Natural killer cell (primary cell): ENCODE data around the gene OLFM3. TPM values are rescaled to one million over a fixed set of nuclear protein-coding genes. Genes with fewer than 3 reads are reported as not detected.

Experiments
- ATAC-seq, 3 donors: fragments of 150-1000 bp in 2 of 3; fragments of 200-7000 bp in 1 of 3; cut with Tn5 transposase; 1 replicate in 1 of 3; 2 replicates in 2 of 3; pipeline ENCODE4 v1.10.0; 2021; ENCODE audit warnings: mild to moderate bottlenecking in 2 of 3, moderate library complexity in 2 of 3
- DNase-seq, 2 donors: peaks; one replicate each; pipeline versions ENCODE4 v3.0.0 to v3.0.0-alpha.2; 2013 to 2021; ENCODE audit warnings: mixed read lengths in 1 of 2
- H3K27ac ChIP-seq: one replicate; pipeline ENCODE4 v1.5.1; 2013; ENCODE audit warnings: mild to moderate bottlenecking, low read length
- H3K27me3 ChIP-seq: one replicate; pipeline ENCODE4 v1.6.1; 2013; ENCODE audit warnings: low read length; ENCODE audit not compliant: control insufficient read depth, insufficient read depth
- H3K36me3 ChIP-seq: one replicate; pipeline ENCODE4 v1.6.1; 2013; ENCODE audit warnings: low read length; ENCODE audit not compliant: control insufficient read depth, insufficient read depth
- H3K4me1 ChIP-seq: one replicate; pipeline ENCODE4 v1.6.1; 2013; ENCODE audit warnings: low read length; ENCODE audit not compliant: control insufficient read depth, insufficient read depth
- H3K4me3 ChIP-seq: one replicate; pipeline ENCODE4 v1.5.1; 2013; ENCODE audit warnings: low read length
- H3K9me3 ChIP-seq: one replicate; pipeline ENCODE4 v1.6.1; 2013; ENCODE audit warnings: low read length; ENCODE audit not compliant: control insufficient read depth, insufficient read depth
- H3K27ac Mint-ChIP-seq, 2 donors: one replicate each; pipeline ENCODE4 v1.8.0; 2022; ENCODE audit warnings: mild to moderate bottlenecking in 2 of 2, mixed read lengths in 2 of 2, moderate library complexity in 1 of 2
- H3K27me3 Mint-ChIP-seq, 2 donors: one replicate each; pipeline ENCODE4 v1.8.0; 2022; ENCODE audit warnings: low read depth in 2 of 2, mixed read lengths in 2 of 2
- H3K36me3 Mint-ChIP-seq: one replicate; pipeline ENCODE4 v1.8.0; 2022; ENCODE audit warnings: mixed read lengths
- H3K4me1 Mint-ChIP-seq, 2 donors: one replicate each; pipeline ENCODE4 v1.8.0; 2022; ENCODE audit warnings: mixed read lengths in 2 of 2
- H3K4me3 Mint-ChIP-seq: one replicate; pipeline ENCODE4 v1.8.0; 2022; ENCODE audit warnings: mild to moderate bottlenecking, moderate library complexity, mixed read lengths
- H3K9me3 Mint-ChIP-seq, 2 donors: one replicate each; pipeline ENCODE4 v1.8.0; 2022; ENCODE audit warnings: mixed read lengths in 2 of 2
- WGBS: methylation state at CpG from one replicate; pipeline ENCODE4 v1.1.7; 2013; ENCODE audit warnings: missing lambda C conversion rate; ENCODE audit not compliant: insufficient coverage; 5-methylcytosine and 5-hydroxymethylcytosine counted together
- intact Hi-C: fragments of 100-400 bp; cut with micrococcal nuclease; formaldehyde crosslinking; loops from one replicate; pipeline ENCODE4 v1.14.2; 2022
- total RNA-seq, 4 donors: library from RNA; stranded (reverse); fragments of 120-200 nt in 1 of 4; gene quantifications; one replicate each; pipeline versions ENCODE4 v1.2.3 to v1.2.4, GENCODE V29; 2013 to 2022
- TF ChIP-seq, protein P1 (sequence below): fragments of 200-600 bp; IDR thresholded peaks from one replicate; pipeline ENCODE4 v1.8.0; 2022; ENCODE audit warnings: antibody characterized with exemption

OLFM3 gene
- total RNA-seq, 3 donors from 2014 or later (not counting 1 experiment from before 2014, with no cell fraction given), result not detected

DNA sequence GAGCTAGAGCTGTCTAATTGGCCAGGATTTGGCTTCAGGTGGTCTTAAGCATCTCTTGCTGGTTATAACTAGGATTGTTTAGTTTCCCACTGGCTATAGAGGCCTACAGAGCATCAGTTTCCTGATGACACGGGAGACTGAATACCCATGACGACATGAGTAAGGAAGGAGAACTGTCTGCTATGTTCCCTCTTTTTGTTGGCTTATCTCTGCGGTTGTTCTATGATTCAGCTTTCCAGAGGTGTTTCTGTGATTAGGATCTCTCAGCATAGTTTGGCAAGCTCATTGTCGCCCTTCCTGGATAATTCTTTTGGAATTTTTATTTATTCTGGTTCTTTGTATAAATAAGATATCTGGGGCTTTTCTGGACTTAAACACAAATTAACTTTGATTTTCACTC lies 163.4 kb downstream of the OLFM3 start:
- Mint-ChIP-seq H3K4me1 (no peaks in the 10 kb centered on the region), H3K27me3 (no peaks in the 10 kb centered on the region), H3K27ac (no peak overlapping the region), H3K36me3 (no peaks in the 10 kb centered on the region), H3K9me3 (no peaks in the 10 kb centered on the region), H3K4me3 (no peak overlapping the region)
- H3K27ac ChIP-seq, result no peak overlapping the region
- H3K4me1 ChIP-seq, result no peaks in the 10 kb centered on the region
- no peaks in the 10 kb centered on the region for H3K27me3 ChIP-seq
- intact Hi-C loops, result no loop called here
- H3K36me3 ChIP-seq, result no peaks in the 10 kb centered on the region
- no peak for DNase-seq
- no peak overlapping the region for H3K4me3 ChIP-seq
- no peaks in the 10 kb centered on the region for H3K9me3 ChIP-seq
- ATAC-seq, result no peak
- TF ChIP-seq, protein P1, sequence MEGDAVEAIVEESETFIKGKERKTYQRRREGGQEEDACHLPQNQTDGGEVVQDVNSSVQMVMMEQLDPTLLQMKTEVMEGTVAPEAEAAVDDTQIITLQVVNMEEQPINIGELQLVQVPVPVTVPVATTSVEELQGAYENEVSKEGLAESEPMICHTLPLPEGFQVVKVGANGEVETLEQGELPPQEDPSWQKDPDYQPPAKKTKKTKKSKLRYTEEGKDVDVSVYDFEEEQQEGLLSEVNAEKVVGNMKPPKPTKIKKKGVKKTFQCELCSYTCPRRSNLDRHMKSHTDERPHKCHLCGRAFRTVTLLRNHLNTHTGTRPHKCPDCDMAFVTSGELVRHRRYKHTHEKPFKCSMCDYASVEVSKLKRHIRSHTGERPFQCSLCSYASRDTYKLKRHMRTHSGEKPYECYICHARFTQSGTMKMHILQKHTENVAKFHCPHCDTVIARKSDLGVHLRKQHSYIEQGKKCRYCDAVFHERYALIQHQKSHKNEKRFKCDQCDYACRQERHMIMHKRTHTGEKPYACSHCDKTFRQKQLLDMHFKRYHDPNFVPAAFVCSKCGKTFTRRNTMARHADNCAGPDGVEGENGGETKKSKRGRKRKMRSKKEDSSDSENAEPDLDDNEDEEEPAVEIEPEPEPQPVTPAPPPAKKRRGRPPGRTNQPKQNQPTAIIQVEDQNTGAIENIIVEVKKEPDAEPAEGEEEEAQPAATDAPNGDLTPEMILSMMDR, result no peak
- WGBS, result 52% methylated on average over 3 of the region's 4 CpGs

GRCh38 chr1:101826416-101826815 lies 170.3 kb downstream of the OLFM3 start:
- Histone ChIP-seq H3K9me3 (no peaks in the 10 kb centered on the region), H3K4me3 (no peak overlapping the region), H3K27me3 (no peaks in the 10 kb centered on the region), H3K27ac (no peak overlapping the region), H3K4me1 (no peaks in the 10 kb centered on the region), H3K36me3 (no peaks in the 10 kb centered on the region)
- ATAC-seq (no peak), DNase-seq (no peak)
- H3K27ac Mint-ChIP-seq, result no peak overlapping the region
- intact Hi-C loops, result no loop called here
- H3K4me3 Mint-ChIP-seq, result no peak overlapping the region
- H3K4me1 Mint-ChIP-seq, result no peaks in the 10 kb centered on the region
- H3K9me3 Mint-ChIP-seq, result peaks cover 0 to 2% of the 10 kb centered on the region in 2 donors
- no peaks in the 10 kb centered on the region for H3K36me3 Mint-ChIP-seq
- no peaks in the 10 kb centered on the region for H3K27me3 Mint-ChIP-seq
- TF ChIP-seq, protein P1, result no peak

GRCh38 chr1:101820071-101820470 lies 176.7 kb downstream of the OLFM3 start:
- H3K36me3 ChIP-seq, result no peaks in the 10 kb centered on the region
- H3K9me3 Mint-ChIP-seq, result peaks cover 0 to 2% of the 10 kb centered on the region in 2 donors
- no peaks in the 10 kb centered on the region for H3K4me1 ChIP-seq
- H3K4me3 ChIP-seq, result no peak overlapping the region
- H3K4me3 Mint-ChIP-seq, result no peak overlapping the region
- ATAC-seq (no peak), DNase-seq (no peak)
- H3K4me1 Mint-ChIP-seq, result no peaks in the 10 kb centered on the region
- H3K27me3 Mint-ChIP-seq, result no peaks in the 10 kb centered on the region
- intact Hi-C loops, result no loop called here
- H3K27ac ChIP-seq, result no peak overlapping the region
- TF ChIP-seq, protein P1, result no peak
- no peaks in the 10 kb centered on the region for H3K36me3 Mint-ChIP-seq
- H3K27me3 ChIP-seq, result no peaks in the 10 kb centered on the region
- no peaks in the 10 kb centered on the region for H3K9me3 ChIP-seq
- no peak overlapping the region for H3K27ac Mint-ChIP-seq
- WGBS, result no CpG with 5 or more reads among the region's 1 CpG

DNA sequence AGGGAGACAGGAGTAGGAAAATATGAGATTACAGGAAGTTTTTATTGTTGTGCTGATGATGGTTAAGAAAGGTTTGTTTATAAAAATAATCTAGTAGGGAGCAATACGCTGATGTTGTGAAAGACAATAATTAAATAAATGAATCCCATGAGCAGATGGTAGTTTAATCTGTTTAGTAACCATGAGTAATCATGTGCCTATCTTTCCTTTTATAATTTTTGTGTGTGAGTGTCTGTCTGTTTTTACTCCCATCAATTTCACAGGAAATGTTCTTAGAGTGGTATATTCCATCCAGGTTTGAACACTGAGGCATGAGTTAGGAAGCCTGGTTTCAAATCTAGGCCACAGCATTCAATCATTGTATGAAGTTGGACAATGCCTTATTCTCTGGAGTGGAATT lies 180.5 kb downstream of the OLFM3 start:
- Mint-ChIP-seq H3K4me1 (no peaks in the 10 kb centered on the region), H3K36me3 (no peaks in the 10 kb centered on the region), H3K27ac (no peak overlapping the region), H3K4me3 (no peak overlapping the region), H3K27me3 (no peaks in the 10 kb centered on the region), H3K9me3 (peaks cover 2% of the 10 kb centered on the region in 2 donors)
- Histone ChIP-seq H3K27ac (no peak overlapping the region), H3K4me3 (no peak overlapping the region), H3K9me3 (no peaks in the 10 kb centered on the region), H3K4me1 (no peaks in the 10 kb centered on the region), H3K36me3 (no peaks in the 10 kb centered on the region), H3K27me3 (no peaks in the 10 kb centered on the region)
- TF ChIP-seq, protein P1, result no peak
- ATAC-seq (no peak), DNase-seq (no peak)
- intact Hi-C loops, result no loop called here
- WGBS, result 79% methylated on average over 1 of the region's 1 CpG
